Body of pancreas (tissue), 4 donors: ENCODE data around the gene TGFBR3. TPM values are rescaled to one million over a fixed set of nuclear protein-coding genes. Genes with fewer than 3 reads are reported as not detected.
A peak's percentile ranks its signal among the peaks of the same experiment; 100 is the strongest.

ENCODE experiments used
- ATAC-seq: fragments of 150-250 bp; one replicate; pipeline ENCODE4 v1.9.1; 2016
- DNase-seq, 4 donors: peaks; one replicate each; pipeline ENCODE4 v3.0.0-alpha.2; 2019
- H3K27ac ChIP-seq, 4 donors: fragments of 200-600 bp; sonication (generic); 1 replicate in 3 of 4; 2 replicates in 1 of 4; pipeline versions ENCODE4 v1.5.1 to v1.6.1; 2016 to 2019; ENCODE audit warnings: mild to moderate bottlenecking in 1 of 4, mixed read lengths in 1 of 4, moderate library complexity in 1 of 4
- H3K27me3 ChIP-seq, 2 donors: fragments of 200-600 bp; sonication (generic); one replicate each; pipeline ENCODE4 v1.6.0; 2016; ENCODE audit warnings: mild to moderate bottlenecking in 1 of 2
- H3K36me3 ChIP-seq, 2 donors: fragments of 200-600 bp; sonication (generic); replicated peaks in 1 of 2; 2 replicates each; pipeline ENCODE4 v1.5.1; 2016; ENCODE audit warnings: low read depth in 2 of 2; ENCODE audit not compliant: insufficient read depth in 1 of 2
- H3K4me1 ChIP-seq: fragments of 200-600 bp; sonication (generic); one replicate; pipeline ENCODE4 v1.6.0; 2016
- H3K4me3 ChIP-seq, 2 donors: fragments of 200-600 bp; sonication (generic); 1 replicate in 1 of 2; 2 replicates in 1 of 2; pipeline ENCODE4 v1.5.1; 2016 to 2019
- H3K9me3 ChIP-seq, 3 donors: fragments of 200-600 bp; sonication (generic); 1 replicate in 2 of 3; 2 replicates in 1 of 3; pipeline ENCODE4 v1.5.1; 2016
- POLR2A ChIP-seq, 3 donors: fragments of 450-650 bp; IDR thresholded peaks; one replicate each; pipeline ENCODE4 v1.6.1; 2016; ENCODE audit warnings: antibody characterized with exemption in 3 of 3, mild to moderate bottlenecking in 2 of 3
- WGBS, 2 donors: methylation state at CpG; one replicate each; pipeline ENCODE4 v1.1.5; 2017; 5-methylcytosine and 5-hydroxymethylcytosine counted together
- intact Hi-C: fragments of 100-400 bp; cut with DNase I; formaldehyde crosslinking; loops from one replicate; pipeline ENCODE4 v1.15.1; 2023
- total RNA-seq, 2 donors: library from RNA; depleted of rRNA; stranded (reverse); fragments of >200 nt; gene quantifications; one replicate each; pipeline ENCODE4 v1.1.0, GENCODE V29; 2016
- TF ChIP-seq, protein P1 (sequence below), 7 experiments: fragments of 450-650 bp in 4 of 7; fragments of 200-600 bp in 3 of 7; sonication (generic) in 3 of 7; IDR thresholded peaks; one replicate each; pipeline ENCODE4 v1.5.1; 2016 to 2019; ENCODE audit warnings: antibody characterized with exemption in 7 of 7

TGFBR3 gene
- total RNA-seq, 2 donors from 2014 or later, result 52.4 to 63.6 TPM

DNA sequence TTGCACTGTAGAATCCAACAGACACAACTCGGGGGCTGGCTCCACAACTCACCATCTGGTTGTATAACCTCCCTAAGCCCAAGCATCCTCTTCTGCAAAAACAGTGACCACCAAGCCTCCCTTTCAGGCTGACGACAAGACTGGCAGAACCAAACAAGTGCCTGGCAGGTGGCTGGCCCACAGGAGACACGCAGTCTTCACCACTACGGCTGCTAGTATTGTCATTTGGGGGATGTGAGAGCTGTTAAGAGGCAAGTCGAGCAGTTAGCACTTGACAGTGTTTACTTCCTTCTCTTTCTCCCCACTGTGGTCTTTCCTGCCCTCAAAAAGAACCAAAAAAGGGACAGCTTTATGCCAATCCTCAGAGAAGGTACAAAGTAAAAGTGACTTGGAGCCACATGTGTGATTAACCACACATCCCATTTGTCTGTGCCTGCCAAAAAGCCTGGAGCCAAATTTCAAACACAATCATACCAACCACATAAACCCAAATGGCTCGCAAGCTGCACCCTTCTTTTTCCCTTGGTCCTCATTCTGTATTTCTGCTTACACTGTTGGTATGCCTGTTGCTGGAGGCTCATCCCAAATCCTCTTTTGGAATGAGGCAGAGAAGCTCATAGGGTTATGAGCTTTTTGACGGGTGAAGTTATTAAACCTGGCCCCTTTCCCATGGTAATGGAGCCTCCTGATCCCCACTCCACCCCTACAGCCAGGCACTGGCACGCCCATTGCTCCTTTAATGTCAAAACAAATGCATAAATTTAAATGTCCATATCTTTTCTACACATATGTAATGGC, 94.1 kb downstream of the TGFBR3 start:
- peaks cover 30% of the 10 kb centered on the region for H3K4me1 ChIP-seq
- no peak overlapping the region for H3K27ac ChIP-seq
- ATAC-seq (no peak), DNase-seq (no peak)
- no peaks in the 10 kb centered on the region for H3K9me3 ChIP-seq
- H3K36me3 ChIP-seq, result no peaks in the 10 kb centered on the region
- intact Hi-C loops, result no loop called here
- no peak for TF ChIP-seq POLR2A (IDR thresholded peaks at IDR 0.05)
- TF ChIP-seq, protein P1, sequence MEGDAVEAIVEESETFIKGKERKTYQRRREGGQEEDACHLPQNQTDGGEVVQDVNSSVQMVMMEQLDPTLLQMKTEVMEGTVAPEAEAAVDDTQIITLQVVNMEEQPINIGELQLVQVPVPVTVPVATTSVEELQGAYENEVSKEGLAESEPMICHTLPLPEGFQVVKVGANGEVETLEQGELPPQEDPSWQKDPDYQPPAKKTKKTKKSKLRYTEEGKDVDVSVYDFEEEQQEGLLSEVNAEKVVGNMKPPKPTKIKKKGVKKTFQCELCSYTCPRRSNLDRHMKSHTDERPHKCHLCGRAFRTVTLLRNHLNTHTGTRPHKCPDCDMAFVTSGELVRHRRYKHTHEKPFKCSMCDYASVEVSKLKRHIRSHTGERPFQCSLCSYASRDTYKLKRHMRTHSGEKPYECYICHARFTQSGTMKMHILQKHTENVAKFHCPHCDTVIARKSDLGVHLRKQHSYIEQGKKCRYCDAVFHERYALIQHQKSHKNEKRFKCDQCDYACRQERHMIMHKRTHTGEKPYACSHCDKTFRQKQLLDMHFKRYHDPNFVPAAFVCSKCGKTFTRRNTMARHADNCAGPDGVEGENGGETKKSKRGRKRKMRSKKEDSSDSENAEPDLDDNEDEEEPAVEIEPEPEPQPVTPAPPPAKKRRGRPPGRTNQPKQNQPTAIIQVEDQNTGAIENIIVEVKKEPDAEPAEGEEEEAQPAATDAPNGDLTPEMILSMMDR (IDR thresholded peaks at IDR 0.05), result no peak
- H3K4me3 ChIP-seq, result no peak overlapping the region
- 67 to 89% methylated on average over 8 of the region's 8 CpGs for WGBS, 2 donors
- H3K27me3 ChIP-seq, result no peaks in the 10 kb centered on the region

DNA sequence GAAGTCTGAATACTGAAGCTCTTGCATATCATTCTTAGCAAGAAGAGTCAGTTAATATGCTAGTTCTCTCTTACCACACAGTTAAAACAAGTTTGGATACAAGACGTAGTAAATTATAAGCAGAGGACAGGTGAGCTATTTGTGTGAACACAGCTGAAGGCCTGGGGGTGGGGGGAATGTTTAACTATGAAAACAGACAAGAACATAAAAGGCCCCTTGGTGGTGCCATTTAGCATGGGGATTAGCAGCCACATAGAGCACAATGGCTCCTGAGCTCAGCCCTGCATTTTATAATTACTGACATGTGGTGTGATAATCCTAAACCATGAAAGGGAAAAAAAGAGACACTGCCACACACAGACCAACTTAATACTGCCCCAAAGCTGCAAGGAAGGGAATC, 94.8 kb downstream of the TGFBR3 start:
- ATAC-seq (peak; percentile 43), DNase-seq (peak in 2 of 4 donors; percentile 29 to 58)
- no peaks in the 10 kb centered on the region for H3K9me3 ChIP-seq
- no peaks in the 10 kb centered on the region for H3K36me3 ChIP-seq
- no peak overlapping the region for H3K4me3 ChIP-seq
- H3K27ac ChIP-seq, result no peak overlapping the region
- intact Hi-C loops, result no loop called here
- TF ChIP-seq, protein P1 (IDR thresholded peaks at IDR 0.05), result peak in 2 of 7 experiments; percentile 13 to 16
- no peak for TF ChIP-seq POLR2A (IDR thresholded peaks at IDR 0.05)
- 20 to 21% methylated on average over 1 of the region's 1 CpG for WGBS, 2 donors
- H3K4me1 ChIP-seq, result peaks cover 30% of the 10 kb centered on the region
- H3K27me3 ChIP-seq, result no peaks in the 10 kb centered on the region

DNA sequence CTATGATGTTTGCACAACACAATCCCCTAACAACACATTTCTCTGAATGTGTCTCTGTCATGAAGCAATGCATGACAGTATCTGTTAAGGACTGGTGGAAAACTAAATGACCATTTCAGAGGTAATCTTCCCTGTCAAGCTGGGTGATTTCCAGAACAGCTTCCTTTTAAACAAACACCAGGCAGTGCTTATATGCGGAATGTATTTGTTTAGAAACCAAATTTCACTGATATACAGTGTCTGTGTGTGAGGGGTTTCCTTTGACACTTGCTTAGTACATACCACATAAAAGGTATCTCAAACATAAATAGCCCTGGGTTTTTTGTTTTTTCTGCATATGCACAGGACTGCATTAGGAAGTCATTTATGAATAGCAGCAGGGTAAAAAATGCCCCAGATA, 95.6 kb downstream of the TGFBR3 start:
- H3K27ac ChIP-seq, result no peak overlapping the region
- 23 to 29% methylated on average over 1 of the region's 1 CpG for WGBS, 2 donors

DNA sequence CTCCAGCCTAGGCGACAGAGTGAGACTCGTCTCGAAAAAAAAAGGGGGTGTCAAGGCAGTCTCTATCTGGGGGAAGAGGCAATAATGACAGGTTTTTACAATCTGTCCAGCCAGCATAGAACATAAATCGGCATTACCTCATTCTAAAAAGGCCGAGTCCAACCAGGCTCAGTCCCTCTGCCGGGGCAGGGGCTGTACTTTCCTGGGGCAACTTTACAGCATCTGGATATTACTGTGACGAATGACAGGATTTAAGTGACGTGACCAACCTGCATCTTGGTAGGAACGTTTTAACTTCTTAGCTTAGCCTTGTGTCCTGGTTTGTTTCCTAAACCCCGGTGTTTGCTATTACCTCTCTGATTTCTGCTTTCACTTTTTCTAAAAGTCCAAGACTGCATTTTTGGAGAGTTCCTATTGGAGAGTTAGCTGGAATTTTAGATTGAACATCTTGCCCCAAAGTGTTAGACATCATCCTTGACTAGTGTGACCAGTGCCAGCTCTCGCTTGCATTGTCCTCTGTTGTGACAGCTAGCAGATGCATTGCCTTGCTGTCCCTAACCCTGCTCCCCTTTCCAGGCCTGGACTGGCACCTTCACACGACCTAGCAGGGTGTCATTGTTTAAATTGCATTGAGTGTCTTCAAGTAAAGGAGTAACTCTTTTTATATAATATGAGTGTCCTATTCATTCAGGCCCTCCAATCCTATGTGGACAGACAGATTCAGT, 96.5 kb downstream of the TGFBR3 start:
- peaks cover 21% of the 10 kb centered on the region for H3K4me1 ChIP-seq
- 88 to 93% methylated on average over 12 of the region's 12 CpGs for WGBS, 2 donors
- intact Hi-C loops, result no loop called here
- H3K9me3 ChIP-seq, result no peaks in the 10 kb centered on the region
- no peak overlapping the region for H3K4me3 ChIP-seq
- no peaks in the 10 kb centered on the region for H3K27me3 ChIP-seq
- DNase-seq (no peak), ATAC-seq (no peak)
- H3K27ac ChIP-seq, result no peak overlapping the region
- TF ChIP-seq POLR2A (IDR thresholded peaks at IDR 0.05), result no peak
- TF ChIP-seq, protein P1 (IDR thresholded peaks at IDR 0.05), result no peak
- H3K36me3 ChIP-seq, result no peaks in the 10 kb centered on the region

More for the DNA sequence above, 95.6 kb downstream of the TGFBR3 start:
- Histone ChIP-seq H3K36me3 (no peaks in the 10 kb centered on the region), H3K4me3 (no peak overlapping the region), H3K9me3 (no peaks in the 10 kb centered on the region), H3K27me3 (no peaks in the 10 kb centered on the region), H3K4me1 (peaks cover 24% of the 10 kb centered on the region)
- ATAC-seq (no peak), DNase-seq (no peak)
- intact Hi-C loops, result no loop called here
- TF ChIP-seq, protein P1 (IDR thresholded peaks at IDR 0.05), result no peak
- TF ChIP-seq POLR2A (IDR thresholded peaks at IDR 0.05), result no peak
